Ramos (cell line): ENCODE results near the gene COL25A1.
"Not testable (repeated sequence)": the region's sequence is repeated elsewhere in the genome, so short reads cannot be mapped to it uniquely, and the experiment has no call there.

Experiments used
- in situ Hi-C: fragments of 300-500 bp; cut with MboI; formaldehyde crosslinking; loops from one replicate; pipeline ENCODE4 v1.14.3; 2022; ENCODE audit warnings: low sequenced_read_pairs; ENCODE audit not compliant: unreplicated experiment

Gene COL25A1

DNA sequence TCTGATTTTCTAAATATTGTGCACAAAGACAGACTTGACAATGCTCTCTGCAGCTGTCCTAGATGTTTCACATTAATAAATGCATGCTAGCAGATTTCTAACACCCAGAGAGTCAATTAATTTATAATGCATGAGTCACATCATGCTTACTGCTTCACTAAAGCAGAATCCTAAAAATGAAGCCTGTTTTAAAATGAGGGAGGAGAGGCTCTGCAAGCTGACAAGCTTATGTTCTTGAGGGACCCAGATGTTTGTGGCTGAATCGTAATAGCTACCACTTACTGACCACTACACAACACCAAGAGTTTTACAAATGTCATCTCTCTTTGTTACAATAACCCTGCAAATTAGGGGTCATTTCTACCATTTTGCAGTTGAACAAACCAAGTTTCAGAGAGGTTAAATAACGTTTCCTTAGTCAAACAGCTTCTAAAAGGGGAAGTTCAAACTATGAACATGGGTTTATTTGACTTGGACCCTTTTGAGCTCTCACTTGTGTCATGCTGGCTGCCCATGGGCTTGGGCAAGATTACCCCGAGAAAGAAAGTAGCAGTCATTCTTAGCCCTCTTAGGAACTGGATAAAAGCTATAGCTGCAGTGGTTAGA lies 276.9 kb downstream of the COL25A1 start:
- in situ Hi-C loops = no loop called here

DNA sequence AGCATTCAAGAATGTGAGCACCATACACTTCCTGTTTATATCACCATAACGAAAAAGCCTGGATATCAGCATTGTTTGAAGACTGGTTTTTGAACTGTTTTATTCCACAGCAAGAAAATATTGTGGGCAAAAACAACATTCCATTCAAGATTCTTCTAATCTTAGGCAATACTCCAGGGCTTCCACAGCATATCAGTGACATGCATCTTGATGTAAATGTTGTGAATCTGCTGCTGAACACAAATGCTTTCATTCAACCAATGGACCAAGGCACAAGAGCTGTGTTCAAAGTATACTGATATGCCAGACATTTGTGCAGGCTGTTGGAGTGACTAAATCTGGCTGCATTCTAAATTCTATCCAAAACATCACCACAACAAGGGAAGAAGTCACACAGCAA lies 279.5 kb downstream of the COL25A1 start:
- in situ Hi-C loops = no loop called here

- in situ Hi-C loops = not testable (repeated sequence)
These were observed 280.8 kb downstream of the COL25A1 start for GRCh38 chr4:109021630-109022029.

DNA sequence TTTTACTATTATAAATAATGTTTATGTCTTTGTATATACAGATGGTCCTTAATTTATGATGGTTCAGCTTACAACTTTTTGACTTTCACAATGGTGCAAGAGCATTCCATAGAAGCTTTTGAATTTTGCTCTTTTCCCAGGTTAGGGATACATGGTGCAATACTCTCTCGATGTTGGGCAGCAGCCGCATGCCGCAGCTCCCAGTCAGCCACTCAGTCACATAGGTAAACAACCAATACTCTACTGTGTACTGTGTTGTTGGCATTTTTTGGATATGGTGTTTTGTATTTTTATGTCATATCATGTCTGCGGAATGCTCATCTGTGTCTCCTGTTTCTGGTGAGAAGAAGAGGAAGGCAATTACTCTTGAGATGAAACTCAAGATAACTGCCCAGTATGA lies 281.6 kb downstream of the COL25A1 start:
- in situ Hi-C loops = no loop called here

- in situ Hi-C loops = no loop called here
These were observed 286.3 kb downstream of the COL25A1 start for GRCh38 chr4:109016200-109016599.

GRCh38 chr4:109015413-109015810 lies 287.0 kb downstream of the COL25A1 start:
- in situ Hi-C loops = no loop called here

- in situ Hi-C loops = no loop called here
These were observed 287.7 kb downstream of the COL25A1 start for GRCh38 chr4:109014593-109015412.

DNA sequence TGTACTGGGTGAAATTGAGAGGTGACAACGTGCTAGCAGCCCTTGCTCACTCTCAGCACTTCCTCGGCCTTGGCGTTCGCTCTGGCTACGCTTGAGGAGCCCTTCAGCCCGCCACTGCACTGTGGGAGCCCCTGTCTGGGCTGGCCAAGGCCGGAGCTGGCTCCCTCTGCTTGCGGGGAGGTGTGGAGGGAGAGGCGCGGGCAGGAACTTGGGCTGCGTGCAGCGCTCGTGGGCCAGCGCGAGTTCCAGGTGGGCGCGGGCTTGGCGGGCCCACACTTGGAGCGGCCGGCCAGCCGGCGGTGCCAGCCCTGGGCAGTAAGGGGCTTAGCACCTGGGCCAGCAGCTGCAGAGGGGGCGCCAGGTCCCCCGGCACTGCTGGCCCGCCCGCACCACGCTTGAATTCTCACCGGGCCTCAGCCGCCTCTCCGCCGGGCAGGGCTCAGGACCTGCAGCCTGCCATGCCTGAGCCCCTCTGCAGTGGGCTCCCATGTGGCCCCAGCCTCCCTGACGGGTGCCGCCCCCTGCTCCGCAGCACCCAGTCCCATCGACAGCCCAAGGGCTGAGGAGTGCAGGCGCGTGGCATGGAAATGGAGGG lies 290.1 kb downstream of the COL25A1 start:
- in situ Hi-C loops = no loop called here

- in situ Hi-C loops = no loop called here
These were observed 291.0 kb downstream of the COL25A1 start for GRCh38 chr4:109011241-109012026.

GRCh38 chr4:109010521-109010920 lies 291.9 kb downstream of the COL25A1 start:
- in situ Hi-C loops = no loop called here

GRCh38 chr4:109009909-109010308 lies 292.5 kb downstream of the COL25A1 start:
- in situ Hi-C loops = no loop called here

DNA sequence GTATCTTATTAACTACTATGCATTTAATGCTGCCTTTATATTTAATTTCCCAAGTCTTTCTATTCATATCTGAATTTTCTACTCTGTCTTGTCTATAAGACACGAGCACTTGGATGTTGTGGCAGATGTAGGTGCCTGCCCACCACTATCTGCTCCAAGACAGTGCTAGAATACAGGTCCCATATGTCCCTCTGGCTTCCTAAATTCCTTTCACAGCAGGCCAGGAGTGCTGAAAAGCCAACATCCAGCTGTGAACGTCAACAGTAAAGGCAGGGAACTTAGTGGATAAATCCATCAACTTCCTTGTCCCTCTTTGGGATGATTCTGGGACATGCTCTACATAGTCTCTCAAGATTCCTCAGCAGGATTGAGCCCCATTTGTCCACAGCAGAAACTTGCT lies 294.5 kb downstream of the COL25A1 start:
- in situ Hi-C loops = no loop called here

DNA sequence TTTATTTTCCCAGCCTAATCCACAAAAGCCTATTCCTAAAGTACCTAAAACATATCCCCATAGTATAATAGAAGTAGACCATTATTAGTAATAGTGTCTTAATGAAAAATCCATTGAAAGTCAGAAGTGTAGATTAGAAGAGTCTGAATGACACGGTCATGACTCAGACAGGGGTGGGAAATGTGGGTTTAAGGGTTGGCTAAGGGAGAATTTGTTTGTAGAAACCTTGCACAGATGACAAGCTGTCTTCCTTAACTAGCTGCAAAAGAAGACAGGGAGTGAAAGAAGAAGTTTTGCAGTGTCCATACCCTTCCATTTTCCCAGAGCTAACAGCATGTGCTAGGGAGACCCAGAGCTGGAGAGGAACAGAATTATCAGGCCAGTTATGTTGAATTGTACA lies 296.9 kb downstream of the COL25A1 start:
- in situ Hi-C loops = no loop called here

GRCh38 chr4:109004418-109004817 lies 298.0 kb downstream of the COL25A1 start:
- in situ Hi-C loops = no loop called here

DNA sequence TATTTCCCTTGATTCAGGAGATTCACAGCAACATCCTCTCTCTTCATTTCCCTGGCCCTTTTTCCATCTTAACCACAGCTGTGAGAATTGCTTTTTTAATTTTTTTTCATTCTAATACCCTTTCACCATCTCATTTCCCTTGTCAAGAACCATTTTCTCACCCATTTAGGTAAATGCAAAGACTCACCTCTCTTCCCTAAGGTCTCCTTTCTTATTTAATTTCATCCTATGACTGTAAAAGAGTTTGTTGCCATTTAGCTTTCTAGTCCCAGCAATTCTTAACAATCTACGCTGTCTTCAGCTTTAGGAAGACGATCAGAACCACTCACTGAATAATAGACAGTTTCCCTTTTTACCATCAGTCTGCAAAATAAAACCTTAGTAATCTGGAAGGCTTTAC lies 298.5 kb downstream of the COL25A1 start:
- in situ Hi-C loops = no loop called here

DNA sequence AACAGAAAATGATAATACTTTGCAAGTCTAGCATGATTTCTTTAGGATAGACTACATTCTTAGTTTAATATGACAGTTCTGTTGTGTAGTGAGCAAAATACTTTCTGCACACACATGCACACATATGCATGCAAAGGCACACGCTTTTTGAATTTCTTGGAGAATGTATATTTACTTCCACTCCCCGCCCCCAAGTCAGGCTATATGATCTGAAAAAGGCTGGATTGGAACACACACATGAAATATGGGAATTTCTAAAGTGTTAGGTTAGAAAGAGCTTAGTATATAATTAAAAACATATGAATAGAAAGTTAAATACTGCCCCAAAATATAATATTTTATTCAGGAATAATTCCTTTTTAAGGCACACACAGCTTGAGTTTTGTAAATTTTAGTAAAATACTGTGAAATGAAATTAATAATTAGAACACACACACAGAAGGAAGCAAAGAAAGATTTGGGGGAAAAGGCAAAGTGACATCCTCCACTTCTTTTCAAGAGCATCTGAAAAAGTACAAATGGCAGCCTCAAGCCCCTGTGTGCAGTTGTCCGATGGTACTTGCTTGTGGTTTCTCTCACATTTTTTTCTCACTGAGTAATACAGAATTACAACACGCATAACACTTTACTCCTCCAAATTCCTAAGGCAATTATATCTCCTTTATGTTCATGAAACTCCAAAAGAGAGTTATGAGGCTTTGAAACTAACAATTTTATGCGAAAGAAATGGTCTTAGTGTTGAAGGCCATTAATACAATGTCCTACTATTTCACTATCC lies 310.7 kb downstream of the COL25A1 start:
- in situ Hi-C loops = no loop called here

- in situ Hi-C loops = no loop called here
These were observed 313.8 kb downstream of the COL25A1 start for GRCh38 chr4:108988464-108989195.

DNA sequence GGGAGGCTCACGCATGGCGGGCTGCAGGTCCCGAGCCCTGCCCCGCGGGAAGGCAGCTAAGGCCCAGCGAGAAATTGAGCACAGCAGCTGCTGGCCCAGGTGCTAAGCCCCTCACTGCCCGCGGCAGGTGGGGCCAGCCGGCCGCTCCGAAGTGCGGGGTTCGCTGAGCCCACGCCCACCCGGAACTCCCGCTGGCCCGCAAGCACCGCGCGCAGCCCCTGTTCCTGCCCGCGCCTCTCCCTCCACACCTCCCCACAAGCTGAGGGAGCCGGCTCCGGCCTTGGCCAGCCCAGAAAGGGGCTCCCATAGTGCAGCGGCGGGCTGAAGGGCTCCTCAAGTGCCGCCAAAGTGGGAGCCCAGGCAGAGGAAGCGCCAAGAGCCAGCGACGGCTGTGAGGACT lies 318.0 kb downstream of the COL25A1 start:
- in situ Hi-C loops = not testable (repeated sequence)

- in situ Hi-C loops = no loop called here
These were observed 319.9 kb downstream of the COL25A1 start for GRCh38 chr4:108982402-108983185.
